PFSK-1 (cell line): ENCODE data around the gene MKS1.

Experiments
- POLR2AphosphoS5 ChIP-seq: IDR thresholded peaks from 2 replicates; pipeline ENCODE4 v1.6.1; 2012; ENCODE audit warnings: low read depth, mild to moderate bottlenecking, control low read depth, low read length, moderate library complexity
- SIN3A ChIP-seq: IDR thresholded peaks from 2 replicates; pipeline ENCODE4 v1.6.1; 2012; ENCODE audit warnings: mild to moderate bottlenecking, low read length, moderate library complexity, borderline replicate concordance; ENCODE audit not compliant: insufficient read depth
- TAF1 ChIP-seq: IDR thresholded peaks from 2 replicates; pipeline ENCODE4 v1.6.1; 2012; ENCODE audit warnings: low read length, control low read depth, borderline replicate concordance; ENCODE audit not compliant: insufficient read depth

DNA sequence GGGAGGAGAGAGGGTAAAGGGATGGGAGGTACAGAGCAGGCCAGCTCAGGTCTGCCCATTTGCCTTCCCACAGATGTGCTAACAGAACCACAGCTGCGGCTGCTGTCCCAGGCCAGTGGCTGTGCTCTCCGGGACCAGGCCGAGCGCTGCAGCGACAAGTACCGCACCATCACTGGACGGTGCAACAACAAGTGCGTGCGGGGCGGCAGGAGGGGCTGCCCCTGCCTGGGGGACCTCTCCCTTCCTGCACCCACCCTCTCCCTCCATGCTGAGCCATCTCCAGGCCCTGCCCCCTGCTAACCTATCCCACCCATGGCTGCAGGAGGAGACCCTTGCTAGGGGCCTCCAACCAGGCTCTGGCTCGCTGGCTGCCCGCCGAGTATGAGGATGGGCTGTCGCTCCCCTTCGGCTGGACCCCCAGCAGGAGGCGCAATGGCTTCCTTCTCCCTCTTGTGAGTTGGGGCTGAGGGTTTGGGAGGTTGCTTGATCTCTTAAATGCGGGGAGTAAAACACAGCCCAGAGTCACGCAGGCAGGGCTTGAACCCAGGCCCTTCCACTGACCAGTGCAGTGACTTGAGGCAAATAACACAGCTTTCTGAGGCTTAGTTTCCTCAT, 25.3 kb downstream of the MKS1 start:
- no peak for TF ChIP-seq POLR2AphosphoS5
- no peak for TF ChIP-seq SIN3A
- no peak for TF ChIP-seq TAF1
